Non-pigmented ciliary epithelial cell (primary cell): ENCODE data around the gene SAMHD1.
"Not testable (repeated sequence)": the region's sequence is repeated elsewhere in the genome, so short reads cannot be mapped to it uniquely, and the experiment has no call there.

Source experiments
- DNase-seq: peaks from one replicate; pipeline ENCODE4 v3.0.0-alpha.2; 2010; ENCODE audit warnings: low read depth

SAMHD1 gene

GRCh38 chr20:36916199-36916598 is 35.3 kb downstream of the SAMHD1 start:
- no peak for DNase-seq

- no peak for DNase-seq
Measured at GRCh38 chr20:36908603-36909002, 42.9 kb downstream of the SAMHD1 start.

- DNase-seq, result not testable (repeated sequence)
Measured at GRCh38 chr20:36906086-36906485, 45.4 kb downstream of the SAMHD1 start.

GRCh38 chr20:36905566-36905965 is 45.9 kb downstream of the SAMHD1 start:
- DNase-seq, result not testable (repeated sequence)

- DNase-seq, result no peak
Measured at GRCh38 chr20:36904690-36905089, 46.8 kb downstream of the SAMHD1 start.

- DNase-seq, result no peak
Measured at GRCh38 chr20:36895036-36895435, 56.5 kb downstream of the SAMHD1 start.

- DNase-seq, result no peak
Measured at GRCh38 chr20:36893801-36894200, 57.7 kb downstream of the SAMHD1 start.

- DNase-seq, result no peak
Measured at GRCh38 chr20:36891211-36891610, 60.3 kb downstream of the SAMHD1 start.

GRCh38 chr20:36890586-36890985 is 60.9 kb downstream of the SAMHD1 start:
- no peak for DNase-seq

- no peak for DNase-seq
Measured at GRCh38 chr20:36888880-36889516, 62.5 kb downstream of the SAMHD1 start.

- DNase-seq, result no peak
Measured at GRCh38 chr20:36887752-36888090, 63.8 kb downstream of the SAMHD1 start.

GRCh38 chr20:36886859-36887751 is 64.4 kb downstream of the SAMHD1 start:
- DNase-seq, result no peak

- no peak for DNase-seq
Measured at GRCh38 chr20:36885356-36885755, 66.2 kb downstream of the SAMHD1 start.

- no peak for DNase-seq
Measured at GRCh38 chr20:36883977-36884535, 67.5 kb downstream of the SAMHD1 start.

- no peak for DNase-seq
Measured at GRCh38 chr20:36881888-36882287, 69.6 kb downstream of the SAMHD1 start.

- DNase-seq, result no peak
Measured at GRCh38 chr20:36881331-36881730, 70.2 kb downstream of the SAMHD1 start.

- no peak for DNase-seq
Measured at GRCh38 chr20:36880741-36881250, 70.7 kb downstream of the SAMHD1 start.

GRCh38 chr20:36878941-36879340 is 72.6 kb downstream of the SAMHD1 start:
- no peak for DNase-seq

GRCh38 chr20:36876473-36876833 is 75.1 kb downstream of the SAMHD1 start:
- DNase-seq, result no peak

GRCh38 chr20:36875702-36876472 is 75.6 kb downstream of the SAMHD1 start, which contains the start of gene TLDC2:
TLDC2 (plus strand) TSS chr20:36876138; CDS start chr20:36876175, 37 bp downstream.
- DNase-seq, result no peak

GRCh38 chr20:36875093-36875492 is 76.4 kb downstream of the SAMHD1 start:
- DNase-seq, result not testable (repeated sequence)
